GM19351 (cell line): ENCODE measurements around the gene EMILIN1.
"Not testable (repeated sequence)": the region's sequence is repeated elsewhere in the genome, so short reads cannot be mapped to it uniquely, and the experiment has no call there.

Source experiments
- ATAC-seq: cut with Tn5 transposase; IDR thresholded peaks from one replicate; pipeline ENCODE4 v1.9.1; 2021; ENCODE audit warnings: mild to moderate bottlenecking, moderate library complexity; ENCODE audit not compliant: unreplicated experiment

EMILIN1 gene

DNA sequence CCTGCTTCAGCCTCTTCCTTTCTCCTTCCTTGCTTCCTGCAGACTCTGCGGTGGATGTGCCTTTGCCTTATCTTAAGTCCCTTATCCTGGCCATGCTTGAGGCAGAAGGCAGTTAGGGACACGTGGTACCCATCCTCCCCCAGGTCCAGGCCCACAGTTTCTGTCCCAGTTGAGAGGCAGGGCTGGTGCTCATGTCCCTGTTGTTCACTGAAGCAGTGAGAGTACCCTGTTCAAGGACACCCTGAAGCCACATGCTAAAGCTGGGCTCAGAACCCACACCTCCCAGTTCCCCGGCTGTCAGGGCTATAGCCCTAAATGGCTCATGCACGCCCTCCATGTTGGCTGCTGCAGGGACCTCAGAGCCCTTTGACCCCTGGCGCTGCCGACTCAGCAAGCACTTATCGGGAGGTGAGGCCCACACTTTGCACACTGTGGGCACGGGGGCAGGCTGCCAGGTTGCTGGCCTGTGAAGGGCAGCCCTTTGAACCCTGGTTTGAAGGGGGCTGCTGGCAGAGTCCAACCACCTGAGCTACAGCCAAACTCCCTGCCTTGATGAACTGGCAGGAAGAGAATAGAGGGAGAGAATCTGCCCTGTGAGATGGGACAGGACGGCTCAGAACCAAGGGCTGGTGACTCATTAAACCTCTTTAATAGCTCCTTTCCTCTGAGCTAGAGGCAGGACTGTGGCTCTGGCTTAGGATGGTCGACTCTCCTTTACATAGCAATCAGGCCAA, 14.4 kb downstream of the EMILIN1 start:
- no peak for ATAC-seq

DNA sequence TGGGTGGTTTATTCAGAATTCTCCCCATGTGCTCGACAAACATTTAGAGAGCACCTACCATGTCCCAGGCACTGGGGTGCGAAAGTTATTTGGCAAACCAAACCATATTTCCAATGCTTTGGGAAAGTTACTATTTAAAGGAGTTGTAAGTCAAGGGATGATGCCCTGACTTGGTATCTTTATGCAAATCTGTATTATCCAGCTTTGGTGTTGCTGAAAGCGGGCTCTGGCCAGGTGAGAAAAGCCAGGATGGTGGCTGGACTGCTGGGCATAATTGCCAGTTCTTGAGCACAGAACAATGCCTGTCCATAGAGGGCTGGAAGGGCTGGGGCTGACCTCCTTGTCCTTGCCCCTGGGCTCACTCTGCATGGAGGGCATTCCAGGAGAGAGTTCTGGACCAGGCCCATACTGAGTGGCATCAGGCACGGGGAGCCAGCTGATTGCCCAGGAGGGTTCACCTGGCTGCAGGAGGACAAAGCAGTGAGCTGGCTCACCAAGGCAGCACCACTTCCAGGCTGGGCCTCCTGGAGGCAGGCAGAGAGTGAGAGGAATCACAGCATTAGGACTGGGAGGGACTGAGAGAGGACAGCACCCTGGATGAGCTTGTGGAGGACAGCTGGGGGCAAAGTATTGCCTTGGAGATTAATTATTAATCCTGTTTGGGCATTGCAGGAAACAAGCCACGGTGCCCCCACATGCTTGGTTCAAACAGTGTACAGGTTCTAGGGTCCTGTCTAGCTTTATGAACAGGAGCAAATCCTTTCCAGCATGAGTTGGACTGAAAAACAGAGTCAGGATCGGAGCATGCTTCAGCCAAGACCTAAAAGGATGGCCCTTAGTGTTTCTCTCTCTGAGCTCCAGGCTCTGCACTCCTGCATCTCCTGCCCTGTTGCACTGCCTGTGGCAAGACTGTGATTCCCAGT, 15.3 kb downstream of the EMILIN1 start:
- ATAC-seq: no peak

DNA sequence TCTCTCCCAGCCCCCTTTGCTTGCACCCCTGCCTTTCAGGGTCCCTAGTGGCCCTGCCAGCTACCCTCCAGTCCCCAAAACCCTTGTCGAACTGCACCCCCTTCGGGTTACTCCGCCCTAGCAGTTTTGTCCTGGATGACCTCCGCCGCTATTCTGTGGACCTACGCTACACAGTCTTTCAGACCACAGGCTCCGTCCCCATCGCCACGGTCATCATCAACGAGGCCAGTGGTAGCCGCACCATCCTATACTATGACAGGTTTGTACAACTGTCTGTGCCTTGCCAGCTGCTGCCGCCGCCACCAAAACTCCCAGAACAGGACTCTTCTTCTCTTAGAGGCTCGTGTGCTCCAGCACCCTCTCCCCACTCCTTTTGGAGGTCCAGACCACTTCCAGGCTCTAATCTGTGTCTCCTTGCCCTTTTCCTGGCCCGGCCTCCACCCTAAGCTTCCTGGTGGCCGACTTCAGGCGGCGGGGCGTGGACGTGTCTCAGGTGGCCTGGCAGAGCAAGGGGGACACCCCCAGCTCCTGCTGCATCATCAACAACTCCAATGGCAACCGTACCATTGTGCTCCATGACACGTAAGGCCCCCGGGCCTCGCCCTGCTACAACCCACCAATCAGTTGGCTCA, 16.1 kb downstream of the EMILIN1 start:
- ATAC-seq: no peak

DNA sequence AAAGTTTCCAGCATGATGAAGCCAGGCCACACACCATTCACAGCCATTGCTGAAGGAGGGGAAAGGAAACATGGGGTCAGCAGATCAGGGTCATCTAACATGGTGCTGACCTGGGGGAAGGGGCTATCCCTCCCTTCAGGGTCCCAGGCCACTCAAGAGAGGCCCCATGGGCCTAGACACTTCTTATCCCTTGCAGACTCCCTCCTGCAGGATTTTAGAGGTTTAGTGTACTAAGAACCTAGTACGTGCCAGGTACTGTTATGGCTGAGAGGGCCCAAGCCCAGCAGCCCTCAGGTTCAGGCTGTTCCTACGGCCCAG, 17.0 kb downstream of the EMILIN1 start:
- ATAC-seq: no peak

DNA sequence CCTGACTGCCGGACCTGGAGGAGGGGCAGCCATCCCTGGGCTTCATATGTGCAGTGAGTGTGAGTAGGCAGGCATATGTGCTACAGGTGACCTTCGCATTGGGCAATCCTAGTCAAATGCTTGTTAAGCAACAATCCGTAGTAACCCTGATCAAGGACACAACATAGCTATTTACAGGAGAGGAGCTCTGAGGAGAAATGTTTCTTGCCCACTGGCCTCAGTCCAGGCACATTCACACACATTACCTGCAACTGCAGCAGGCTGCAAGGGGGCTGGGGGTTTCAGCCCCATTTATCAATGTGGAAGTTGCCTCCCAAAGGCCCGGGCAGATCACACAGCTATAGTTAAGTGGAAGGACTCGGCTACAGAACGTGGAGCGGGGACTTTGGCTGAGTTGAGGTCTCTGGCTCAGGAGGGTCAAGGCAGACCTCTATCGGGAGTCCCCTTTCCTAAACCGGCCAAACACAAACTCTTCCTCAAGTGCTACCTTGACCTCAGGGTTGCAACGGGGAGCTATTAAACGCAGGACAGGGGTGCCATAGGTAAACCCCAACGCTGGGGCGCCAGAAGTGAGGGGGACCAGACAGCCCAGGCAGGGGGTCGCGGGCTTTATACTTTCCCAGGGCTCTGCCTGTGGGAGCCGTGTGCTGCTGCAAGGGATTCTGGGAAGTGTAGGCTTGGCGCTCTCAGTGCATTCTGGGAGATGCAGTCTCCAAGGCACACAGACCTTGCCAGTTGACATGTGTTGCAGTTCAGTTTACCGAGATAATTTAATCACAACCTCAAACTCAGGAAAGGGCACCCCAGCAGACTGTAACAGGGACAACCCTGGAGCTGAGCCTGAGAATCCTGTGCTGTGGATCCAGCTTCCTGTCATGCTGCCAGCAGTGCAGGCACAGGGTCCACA, 17.6 kb downstream of the EMILIN1 start:
- ATAC-seq: no peak

DNA sequence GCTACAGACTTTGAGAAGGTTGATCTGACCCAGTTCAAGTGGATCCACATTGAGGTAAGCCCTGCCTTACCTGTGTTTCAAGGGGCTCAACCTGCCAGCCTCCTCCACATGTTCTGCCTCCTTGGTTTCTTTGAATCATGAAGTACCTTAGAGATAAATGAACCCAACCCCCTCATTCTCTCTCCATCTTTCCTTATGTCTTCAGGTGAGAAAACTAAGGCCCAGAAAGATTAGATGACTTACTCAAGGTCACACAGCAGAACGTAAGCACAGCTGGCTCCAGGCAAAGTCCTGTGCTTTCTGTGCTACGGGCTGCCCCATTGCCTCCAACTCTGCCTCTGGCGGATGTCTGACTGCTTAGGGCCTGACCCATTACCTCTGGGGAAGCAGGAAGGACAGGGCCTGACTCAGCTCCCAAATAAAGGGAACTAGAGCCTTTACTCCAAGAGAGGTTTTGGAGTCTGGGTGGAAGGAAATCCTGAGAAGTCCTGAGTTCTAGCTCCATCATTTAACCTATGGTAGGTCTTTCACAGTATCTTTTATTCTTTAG, 18.4 kb downstream of the EMILIN1 start:
- no peak for ATAC-seq

DNA sequence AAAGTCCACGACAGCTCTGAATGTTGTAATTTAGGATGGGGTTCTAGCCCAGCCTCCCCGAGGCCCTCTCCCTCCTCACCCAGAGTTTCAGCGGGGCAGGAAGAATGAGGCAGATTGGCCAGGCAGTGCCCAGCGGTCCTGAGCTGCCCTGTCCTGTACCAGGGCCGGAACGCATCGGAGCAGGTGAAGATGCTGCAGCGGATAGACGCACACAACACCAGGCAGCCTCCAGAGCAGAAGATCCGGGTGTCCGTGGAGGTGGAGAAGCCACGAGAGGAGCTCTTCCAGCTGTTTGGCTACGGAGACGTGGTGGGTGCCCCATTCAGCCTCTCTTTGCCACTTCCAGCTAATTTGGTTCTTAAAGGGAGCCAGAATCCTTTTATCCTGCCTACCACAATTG, 18.9 kb downstream of the EMILIN1 start:
- no peak for ATAC-seq

DNA sequence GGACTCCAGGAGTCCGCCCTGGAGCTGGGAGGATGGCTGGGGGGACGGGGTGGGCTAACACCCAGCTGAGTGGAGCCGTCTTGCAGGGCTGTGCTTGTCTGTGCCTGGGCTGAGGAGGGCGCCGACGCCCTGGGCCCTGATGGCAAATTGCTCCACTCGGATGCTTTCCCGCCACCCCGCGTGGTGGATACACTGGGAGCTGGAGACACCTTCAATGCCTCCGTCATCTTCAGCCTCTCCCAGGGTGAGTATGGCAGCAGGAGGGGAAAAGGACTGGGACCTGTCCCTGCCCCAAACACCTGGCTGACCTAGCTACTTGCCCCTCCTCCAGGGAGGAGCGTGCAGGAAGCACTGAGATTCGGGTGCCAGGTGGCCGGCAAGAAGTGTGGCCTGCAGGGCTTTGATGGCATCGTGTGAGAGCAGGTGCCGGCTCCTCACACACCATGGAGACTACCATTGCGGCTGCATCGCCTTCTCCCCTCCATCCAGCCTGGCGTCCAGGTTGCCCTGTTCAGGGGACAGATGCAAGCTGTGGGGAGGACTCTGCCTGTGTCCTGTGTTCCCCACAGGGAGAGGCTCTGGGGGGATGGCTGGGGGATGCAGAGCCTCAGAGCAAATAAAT, 21.0 kb downstream of the EMILIN1 start:
- no peak for ATAC-seq

DNA sequence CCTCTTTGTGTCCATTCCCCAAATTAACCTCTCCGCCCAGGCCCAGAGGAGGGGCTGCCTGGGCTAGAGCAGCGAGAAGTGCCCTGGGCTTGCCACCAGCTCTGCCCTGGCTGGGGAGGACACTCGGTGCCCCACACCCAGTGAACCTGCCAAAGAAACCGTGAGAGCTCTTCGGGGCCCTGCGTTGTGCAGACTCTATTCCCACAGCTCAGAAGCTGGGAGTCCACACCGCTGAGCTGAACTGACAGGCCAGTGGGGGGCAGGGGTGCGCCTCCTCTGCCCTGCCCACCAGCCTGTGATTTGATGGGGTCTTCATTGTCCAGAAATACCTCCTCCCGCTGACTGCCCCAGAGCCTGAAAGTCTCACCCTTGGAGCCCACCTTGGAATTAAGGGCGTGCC, 21.6 kb downstream of the EMILIN1 start:
- ATAC-seq: no peak

DNA sequence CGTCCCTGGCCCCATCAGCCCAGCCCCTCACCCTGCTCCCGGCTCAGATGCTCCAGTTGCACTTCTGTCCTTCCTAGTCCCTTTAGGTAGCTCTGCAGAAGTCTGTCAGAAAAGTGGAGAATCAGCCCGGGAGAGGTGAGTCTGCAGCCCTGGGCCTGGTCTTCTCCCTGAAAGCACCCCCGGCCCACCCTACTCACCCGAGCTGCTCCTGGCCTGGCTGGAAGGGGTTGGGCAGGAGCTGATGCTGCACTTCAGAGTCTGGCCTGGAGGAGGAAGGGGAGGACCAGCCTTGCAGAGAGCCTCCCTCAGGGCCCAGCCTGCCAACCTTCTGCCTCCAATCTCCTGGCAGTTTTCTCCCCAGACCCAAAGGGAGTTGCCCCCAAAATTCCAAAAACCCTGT, 23.9 kb downstream of the EMILIN1 start:
- no peak for ATAC-seq

DNA sequence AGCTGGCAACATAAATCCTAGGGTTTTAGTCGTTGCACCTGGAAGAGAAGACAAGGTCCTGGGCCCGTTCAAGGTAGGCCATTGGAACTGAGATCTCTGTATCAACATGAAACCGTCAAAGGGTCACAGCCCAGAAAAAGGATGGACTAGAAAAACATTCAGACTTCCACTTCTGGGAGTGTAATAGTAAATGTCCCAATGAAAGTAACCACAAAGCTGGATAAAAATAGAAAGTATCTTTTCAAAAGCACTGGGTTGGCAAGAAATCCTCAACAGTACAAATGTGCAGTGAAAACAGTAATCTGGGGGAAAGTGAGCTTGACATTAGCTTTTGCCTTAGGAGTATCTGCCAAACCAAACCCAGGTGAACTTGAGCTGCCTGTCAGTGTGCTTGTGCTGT, 27.6 kb downstream of the EMILIN1 start:
- ATAC-seq: no peak

DNA sequence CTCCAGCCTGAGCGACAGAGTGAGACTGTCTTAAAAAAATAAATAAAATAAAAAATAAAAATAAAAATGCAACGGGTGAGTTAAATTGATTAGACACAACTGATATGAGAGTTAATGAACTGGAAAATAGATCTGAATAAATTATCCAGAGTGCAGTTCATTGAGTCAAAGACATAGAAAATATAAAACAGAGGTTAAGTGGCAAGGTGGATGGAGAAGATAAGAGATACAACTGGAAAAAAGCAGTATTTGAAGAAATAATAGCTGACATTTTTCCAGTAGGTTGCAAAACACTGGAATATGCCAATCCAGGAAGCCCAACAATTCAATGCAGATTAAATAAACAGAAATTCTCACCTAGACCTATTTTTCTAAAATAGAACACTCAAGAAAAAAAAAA, 29.8 kb downstream of the EMILIN1 start:
- ATAC-seq: no peak

DNA sequence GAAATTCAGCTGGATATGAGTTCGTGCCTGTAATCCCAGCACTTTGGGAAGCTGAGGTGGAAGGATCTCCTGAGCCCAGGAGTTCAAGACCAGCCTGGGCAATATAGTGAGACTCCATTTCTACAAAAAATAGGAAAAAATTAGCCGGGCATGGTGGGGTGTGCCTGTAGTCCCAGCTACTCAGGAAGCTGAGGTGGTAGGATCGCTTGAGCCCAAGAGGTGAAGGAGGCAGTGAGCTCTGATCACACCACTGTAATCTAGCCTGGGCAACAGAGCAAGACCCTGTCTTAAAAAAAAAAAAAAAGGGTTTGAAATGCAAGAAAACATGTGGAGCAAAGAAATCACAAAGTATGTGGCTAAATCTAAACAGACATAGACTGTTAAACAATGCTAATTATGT, 30.7 kb downstream of the EMILIN1 start:
- ATAC-seq: no peak

DNA sequence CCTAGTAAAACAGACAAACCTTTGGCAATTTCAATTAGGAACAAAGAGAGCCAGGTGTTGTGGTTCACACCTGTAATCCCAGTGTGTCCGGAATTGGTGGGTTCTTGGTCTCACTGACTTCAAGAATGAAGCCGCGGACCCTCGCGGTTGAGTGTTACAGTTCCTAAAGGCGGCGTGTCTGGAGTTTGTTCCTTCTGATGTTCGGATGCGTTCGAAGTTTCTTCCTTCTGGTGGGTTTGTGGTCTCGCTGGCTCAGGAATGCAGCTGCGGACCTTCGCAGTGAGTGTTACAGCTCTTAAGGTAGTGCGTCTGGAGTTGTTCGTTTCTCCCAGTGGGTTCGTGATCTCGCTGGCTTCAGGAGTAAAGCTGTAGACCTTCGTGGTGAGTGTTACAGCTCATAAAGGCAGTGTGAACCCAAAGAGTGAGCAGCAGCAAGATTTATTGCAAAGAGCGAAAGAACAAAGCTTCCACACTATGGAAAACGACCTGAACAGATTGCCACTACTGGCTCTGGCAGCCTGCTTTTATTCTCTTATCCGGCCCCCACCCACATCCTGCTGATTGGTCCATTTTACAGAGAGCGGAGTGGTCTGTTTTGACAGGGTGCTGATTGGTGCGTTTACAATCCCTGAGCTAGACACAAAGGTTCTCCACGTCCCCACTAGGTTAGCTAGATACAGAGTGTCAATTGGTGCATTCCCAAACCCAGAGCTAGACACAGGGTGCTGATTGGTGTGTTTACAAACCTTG, 32.4 kb downstream of the EMILIN1 start:
- not testable (repeated sequence) for ATAC-seq

DNA sequence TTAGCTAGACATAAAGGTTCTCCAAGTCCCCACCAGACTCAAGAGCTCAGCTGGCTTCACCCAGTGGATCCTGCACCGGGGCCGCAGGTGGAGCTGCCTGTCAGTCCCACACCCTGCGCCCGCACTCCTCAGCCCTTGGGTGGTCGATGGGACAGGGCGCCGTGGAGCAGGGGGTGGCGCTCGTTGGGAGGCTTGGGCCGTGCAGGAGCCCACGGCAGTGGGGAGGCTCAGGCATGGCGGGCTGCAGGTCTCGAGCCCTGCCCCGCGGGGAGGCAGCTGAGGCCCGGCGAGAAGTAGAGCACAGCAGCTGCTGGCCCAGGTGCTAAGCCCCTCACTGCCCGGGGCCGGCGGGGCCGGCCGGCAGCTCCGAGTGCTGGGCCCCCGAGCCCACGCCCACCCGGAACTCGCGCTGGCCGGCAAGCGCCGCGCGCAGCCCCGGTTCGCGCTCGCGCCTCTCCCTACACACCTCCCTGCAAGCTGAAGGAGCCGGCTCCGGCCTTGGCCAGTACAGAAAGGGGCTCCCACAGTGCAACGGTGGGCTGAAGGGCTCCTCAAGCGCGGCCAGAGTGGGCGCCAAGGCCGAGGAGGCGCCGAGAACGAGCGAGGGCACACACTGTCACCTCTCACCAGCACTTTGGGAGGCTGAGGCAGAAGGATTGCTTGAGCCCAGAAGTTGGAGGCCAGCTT, 33.1 kb downstream of the EMILIN1 start:
- ATAC-seq: not testable (repeated sequence)

DNA sequence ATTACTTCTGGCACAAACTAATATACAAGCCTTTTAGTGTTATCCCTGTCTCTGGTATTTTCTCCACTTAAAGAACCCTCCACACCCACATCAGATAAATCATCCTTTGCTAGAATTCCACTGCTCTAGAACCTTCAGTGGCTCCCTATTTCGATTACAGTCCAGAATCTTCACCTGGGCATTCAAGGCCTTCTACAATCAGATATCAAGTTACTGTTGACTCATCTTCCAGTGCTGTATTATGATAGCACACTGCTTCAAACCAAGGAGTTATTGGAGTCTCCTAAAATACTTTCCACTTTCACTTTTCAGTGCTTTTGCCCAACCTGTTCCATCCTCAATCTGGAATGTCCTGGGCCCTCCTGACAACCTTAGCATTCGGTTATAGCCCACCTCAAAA, 37.1 kb downstream of the EMILIN1 start:
- no peak for ATAC-seq

DNA sequence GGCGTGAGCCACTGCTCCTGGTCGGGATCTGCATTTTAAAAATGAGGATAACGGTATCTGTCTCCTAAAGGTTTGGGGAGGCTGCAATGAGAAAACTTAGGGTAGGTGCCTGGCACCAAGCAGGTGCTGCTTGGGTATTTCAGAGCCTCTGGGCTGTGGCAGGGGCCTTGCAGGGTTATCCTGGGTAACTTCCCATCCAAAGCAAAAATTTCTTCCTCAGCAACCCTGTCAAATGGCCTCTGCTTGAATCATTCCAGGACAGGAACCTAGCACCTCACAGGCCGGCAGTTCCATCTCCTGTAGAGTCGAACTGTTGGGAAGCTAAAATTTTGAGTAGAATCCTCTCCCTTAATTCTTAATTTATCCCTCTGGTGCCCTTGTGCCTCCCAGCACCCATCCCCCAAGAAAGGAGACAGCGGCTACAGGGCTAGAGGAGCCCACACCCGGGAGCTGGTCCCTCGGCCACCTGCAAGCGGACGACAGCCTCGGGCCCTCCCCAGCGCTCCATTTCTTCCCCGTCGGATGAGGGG, 39.6 kb downstream of the EMILIN1 start:
- no peak for ATAC-seq

DNA sequence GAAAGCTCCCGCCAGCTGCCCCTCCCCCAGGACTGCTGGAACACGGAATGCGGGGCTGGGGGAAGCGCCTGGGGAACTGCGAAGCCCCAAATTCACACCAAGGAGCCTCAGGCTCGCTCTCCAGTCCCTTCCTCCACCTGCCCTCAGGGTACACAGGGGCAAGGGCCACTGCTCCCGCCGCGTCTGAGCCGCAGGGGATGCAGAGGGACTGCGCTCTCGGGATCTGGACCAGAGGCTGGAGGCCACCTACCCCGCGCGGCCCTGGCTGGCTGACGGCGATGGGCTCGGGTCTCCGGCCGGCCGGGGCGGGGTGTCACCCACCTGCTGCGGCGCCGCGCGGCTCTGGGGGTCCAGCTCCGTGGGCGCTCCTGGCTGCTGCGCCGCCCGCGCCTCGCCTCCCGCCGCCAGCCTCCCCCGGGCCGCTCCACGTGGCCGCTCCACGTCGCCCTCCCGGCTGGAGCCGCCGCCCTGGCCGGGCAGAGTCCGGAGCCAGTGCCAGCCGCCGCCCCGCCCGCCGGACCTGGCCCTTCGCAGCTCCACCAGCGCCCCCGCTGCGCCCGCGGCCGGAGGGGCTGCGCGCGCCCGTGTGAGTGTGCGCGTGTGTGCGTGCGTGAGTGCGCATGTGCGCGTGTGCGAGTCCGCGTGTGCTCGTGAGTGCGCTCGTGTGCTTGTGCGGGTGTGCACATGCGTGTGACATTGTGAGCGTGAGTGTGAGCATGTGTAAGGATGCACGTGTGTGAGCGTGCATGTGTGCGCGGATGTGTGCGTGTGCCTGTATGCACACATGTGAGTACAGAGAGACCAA, 40.3 kb downstream of the EMILIN1 start, which contains the start of gene CGREF1:
Gene CGREF1 (minus strand): TSS at position 604 of the 805 bp plus-strand sequence. CDS start 14,762 bp downstream, outside the sequence.
- ATAC-seq: no peak
